Stimulated activated CD8-positive, alpha-beta memory T cell treated with anti-CD3 and anti-CD28 coated beads, Interleukin-7, amount 100 ng/mL, for 24 hours (primary cell): ENCODE data around the gene IBA57.

ENCODE experiments used
- DNase-seq: peaks from one replicate; pipeline ENCODE4 v3.0.0-alpha.2; 2020; ENCODE audit warnings: low read depth

The IBA57 gene

GRCh38 chr1:228144993-228145343 is 20.6 kb upstream of the IBA57 start:
- no peak for DNase-seq

GRCh38 chr1:228145463-228146416 is 19.9 kb upstream of the IBA57 start:
- no peak for DNase-seq

DNA sequence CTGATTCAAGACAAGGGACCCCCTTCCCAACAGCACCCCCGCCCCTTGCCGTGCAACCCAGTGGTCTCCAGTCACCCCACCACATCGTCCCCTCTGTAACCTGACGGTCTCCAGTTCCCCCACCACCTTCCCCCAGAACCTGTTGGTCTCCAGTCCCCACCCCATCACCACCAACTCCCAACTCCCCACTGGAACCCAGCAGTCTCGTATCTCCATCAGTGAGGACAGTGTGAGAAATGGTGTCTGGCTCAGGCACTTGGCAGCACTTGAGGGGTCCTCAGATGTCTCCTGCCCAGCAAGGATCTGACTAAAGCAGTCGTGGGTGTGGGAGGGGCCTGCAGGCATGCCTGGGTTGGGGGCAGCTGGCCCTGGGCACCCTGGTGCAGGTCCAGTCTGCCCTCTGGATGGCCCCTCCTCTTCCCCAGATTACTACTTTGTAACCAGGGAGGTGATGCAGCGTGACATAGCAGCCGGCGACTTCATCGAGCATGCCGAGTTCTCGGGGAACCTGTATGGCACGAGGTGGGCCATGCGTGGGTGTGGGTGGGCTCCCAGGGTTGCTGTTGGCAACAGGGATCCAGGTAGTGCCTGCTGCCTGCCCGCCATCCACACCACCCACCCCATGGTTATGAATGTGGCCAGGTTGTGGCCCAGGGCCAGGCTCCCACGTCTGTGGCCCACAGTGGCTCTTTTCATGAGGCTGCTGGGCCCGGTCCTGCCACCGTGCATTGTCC is 19.0 kb upstream of the IBA57 start:
- DNase-seq = no peak

- DNase-seq = no peak
Measured at GRCh38 chr1:228147151-228147693, 18.4 kb upstream of the IBA57 start.

DNA sequence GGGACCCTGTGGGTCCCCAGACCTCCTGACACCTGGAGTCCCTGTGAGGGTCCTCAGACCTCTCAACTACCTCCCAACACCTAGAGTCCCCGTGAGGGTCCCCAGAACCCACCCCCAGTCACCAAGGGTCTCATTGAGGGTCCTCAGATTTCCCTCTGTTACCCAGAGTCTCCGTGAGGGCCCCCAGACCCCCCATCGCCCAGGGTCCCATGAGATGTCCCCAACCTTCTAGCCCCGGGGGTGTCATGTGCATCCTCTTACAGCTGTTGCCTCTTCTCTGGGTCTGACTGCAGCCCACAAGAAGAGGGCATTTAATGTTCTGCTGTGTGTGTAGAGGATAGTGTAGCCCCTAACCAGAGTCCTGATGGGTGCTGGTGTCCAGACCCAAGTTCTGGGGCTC is 17.8 kb upstream of the IBA57 start:
- no peak for DNase-seq

DNA sequence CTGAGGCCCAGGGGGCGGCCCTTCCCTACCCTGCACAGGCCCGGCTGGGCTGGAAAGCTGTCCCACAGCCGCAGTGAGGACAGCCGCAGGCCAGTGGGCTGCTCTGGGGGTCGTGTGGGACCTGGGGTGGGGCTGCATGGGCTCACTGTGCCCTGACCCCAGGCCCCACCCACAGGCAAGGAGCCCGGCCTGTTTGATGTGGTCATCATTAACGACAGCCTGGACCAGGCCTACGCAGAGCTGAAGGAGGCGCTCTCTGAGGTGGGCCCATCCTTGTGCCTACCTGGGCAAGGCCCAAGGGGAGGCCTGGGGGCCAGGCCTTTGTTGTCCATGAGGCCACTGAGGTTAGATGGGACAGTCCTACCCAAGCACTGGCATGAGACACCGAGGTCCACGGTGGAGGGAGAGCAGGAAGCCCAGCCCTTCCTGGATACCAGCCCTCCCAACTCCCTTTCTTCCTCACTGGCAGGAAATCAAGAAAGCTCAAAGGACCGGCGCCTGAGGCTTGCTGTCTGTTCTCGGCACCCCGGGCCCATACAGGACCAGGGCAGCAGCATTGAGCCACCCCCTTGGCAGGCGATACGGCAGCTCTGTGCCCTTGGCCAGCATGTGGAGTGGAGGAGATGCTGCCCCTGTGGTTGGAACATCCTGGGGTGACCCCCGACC is 17.3 kb upstream of the IBA57 start:
- DNase-seq = no peak

GRCh38 chr1:228148935-228149405 is 16.6 kb upstream of the IBA57 start:
- DNase-seq = no peak

GRCh38 chr1:228149406-228150119 is 16.0 kb upstream of the IBA57 start, which contains the start of gene GJC2:
TSS of gene GJC2 (plus strand) at chr1:228149930. CDS start at chr1:228157759, 7,829 bp downstream.
- no peak for DNase-seq

- DNase-seq = no peak
Measured at GRCh38 chr1:228150120-228150460, 15.5 kb upstream of the IBA57 start.

- DNase-seq = no peak
Measured at GRCh38 chr1:228150461-228151179, 15.0 kb upstream of the IBA57 start.

DNA sequence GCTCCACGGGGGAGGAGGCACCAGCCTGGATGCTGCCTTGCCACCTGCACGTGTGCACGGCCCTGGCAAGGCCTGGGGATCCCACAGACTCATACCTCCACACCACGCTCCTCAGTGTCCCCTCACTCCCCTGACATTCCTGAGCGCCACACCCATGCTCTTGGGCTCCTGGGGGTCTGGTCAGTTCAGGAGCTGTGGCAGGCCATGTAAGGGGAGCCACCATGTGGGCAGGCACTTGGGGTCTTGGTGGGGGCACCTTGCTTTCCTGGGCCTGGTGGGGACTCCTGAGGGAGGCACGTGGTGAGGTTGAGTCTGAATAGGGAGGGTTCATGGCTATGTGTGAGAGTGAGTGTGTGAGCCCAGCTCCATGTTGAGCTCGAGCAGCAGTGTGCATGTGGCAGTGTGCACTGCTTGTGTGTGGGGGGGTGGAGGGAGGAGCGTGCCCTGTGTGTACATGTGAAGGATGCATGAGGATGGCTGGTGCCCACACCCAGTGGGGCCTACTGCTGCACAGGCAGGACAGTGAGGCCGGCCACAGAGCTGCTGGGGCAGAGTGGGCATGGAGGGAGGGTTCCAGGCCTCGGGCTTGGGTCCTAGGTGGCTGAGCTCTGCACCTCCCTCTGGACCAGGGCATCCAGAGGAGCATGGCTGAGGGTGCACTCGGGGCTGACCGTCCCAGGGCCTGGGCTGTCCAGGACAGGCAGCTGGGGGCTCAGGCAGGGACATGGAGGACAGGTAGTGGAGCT is 14.3 kb upstream of the IBA57 start:
- DNase-seq = no peak

GRCh38 chr1:228152097-228152917 is 13.3 kb upstream of the IBA57 start:
- no peak for DNase-seq

DNA sequence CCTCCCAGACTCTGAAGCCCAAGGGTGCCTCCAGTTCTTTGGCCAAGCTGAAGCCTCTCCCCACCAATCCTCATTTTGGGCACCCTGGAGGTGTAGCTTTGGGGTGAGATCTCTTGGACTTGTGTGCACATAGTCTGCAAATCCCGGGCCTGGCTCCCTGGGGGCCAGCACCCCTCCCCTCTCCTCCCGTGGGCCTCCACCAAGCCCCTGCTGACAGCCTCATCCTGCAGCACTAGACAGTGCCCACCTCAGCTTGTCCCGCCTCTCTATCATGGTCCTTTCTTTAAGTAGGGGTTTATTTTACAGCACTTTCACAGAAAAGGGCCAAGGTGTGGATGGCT is 12.7 kb upstream of the IBA57 start:
- DNase-seq = no peak

DNA sequence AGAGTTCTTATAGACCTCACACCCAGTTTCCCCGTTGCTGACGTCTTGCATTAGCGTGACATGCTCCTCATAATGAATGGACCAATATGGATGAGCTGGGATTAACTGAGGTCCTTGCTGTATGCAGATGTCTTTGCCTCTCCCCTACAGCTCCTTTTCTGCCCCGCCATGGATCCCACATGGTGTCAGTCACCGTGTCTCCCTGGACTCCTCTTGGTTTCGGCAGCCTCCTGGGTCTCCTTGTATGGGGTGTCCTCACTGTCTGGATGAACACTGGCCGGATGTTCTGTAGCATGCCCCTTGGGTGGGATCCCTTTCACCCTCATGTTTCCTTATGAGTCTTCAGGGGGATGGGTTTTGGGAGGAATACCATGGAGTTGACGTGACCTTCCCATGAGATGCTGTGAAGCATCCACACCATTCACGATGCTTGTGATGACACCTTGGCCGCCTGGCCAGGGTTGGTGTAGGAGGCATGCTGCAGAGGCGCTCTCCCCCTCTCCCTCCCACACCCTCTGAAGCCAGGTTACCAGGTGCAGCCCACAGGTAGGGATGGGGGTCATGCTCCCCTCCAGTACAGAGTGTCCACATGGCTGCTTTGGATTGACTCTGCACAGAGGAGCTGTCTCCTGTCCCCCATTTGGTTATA is 11.5 kb upstream of the IBA57 start:
- no peak for DNase-seq

GRCh38 chr1:228154670-228155571 is 10.7 kb upstream of the IBA57 start:
- DNase-seq = no peak

DNA sequence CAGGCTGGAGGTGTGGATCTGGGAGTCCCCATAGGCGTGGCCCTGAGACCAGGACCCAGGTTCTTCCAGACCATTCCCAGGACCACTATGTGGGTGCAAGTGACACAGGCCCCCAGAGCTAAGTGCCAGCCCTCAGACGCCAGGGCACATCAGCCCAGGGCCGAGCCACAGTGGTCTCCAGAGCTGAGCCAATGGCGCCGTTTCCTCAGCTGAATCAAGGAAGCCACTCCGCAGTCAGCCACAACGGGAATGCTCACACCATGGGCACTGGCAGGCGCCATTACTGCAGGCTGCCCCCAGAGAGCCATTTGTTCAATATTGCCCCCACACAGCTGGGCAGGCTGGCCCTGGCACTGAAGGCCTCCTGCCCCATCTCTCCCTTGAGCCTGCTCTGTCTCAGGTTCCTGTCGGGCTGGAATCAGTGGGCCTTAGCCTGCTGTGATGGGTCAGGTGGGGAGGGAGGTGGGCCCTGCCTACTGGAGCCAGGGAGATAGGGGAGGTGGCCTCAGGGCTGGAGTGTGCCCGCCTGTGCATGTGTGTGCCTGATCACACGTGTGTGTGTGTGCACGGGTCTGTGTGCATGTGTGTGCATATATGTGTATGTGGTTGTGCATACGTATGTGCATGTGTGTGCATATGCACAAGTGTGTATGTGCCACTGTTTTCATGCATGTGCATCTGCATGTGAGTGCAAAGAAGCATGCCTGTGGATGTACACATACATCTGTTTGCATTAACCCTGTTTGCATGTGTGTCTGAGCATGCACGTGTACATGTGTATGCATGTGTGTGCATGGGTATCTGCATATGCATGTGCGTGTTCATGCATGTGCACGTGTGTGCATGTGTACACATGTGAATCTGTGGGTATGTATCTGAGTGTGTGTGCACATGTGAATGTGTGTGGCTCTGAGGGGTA is 9.7 kb upstream of the IBA57 start:
- no peak for DNase-seq

GRCh38 chr1:228156515-228156881 is 9.1 kb upstream of the IBA57 start:
- no peak for DNase-seq
